GM23248 (cell line): Measurements from ENCODE around the gene UBE2E3.

ENCODE experiments used
- EZH2 ChIP-seq: fragments of 200-600 bp; sonication (generic); IDR thresholded peaks from 2 replicates; pipeline ENCODE4 v1.6.1; 2018; ENCODE audit warnings: antibody characterized with exemption, mild to moderate bottlenecking; ENCODE audit not compliant: insufficient read depth, poor library complexity, severe bottlenecking
- EZH2phosphoT487 ChIP-seq: fragments of 200-600 bp; sonication (generic); IDR thresholded peaks from 2 replicates; pipeline ENCODE4 v1.6.1; 2018; ENCODE audit warnings: antibody characterized with exemption, moderate library complexity, mild to moderate bottlenecking, low read depth; ENCODE audit not compliant: insufficient read depth

GRCh38 chr2:180980106-180980942 lies at the start of gene UBE2E3:
- TF ChIP-seq EZH2 (no peak), EZH2phosphoT487 (no peak)
